HG03460 (cell line): ENCODE data around the gene TBC1D1.

Experiments
- ATAC-seq: cut with Tn5 transposase; IDR thresholded peaks from one replicate; pipeline ENCODE4 v1.9.1; 2021; ENCODE audit not compliant: unreplicated experiment

The TBC1D1 gene

GRCh38 chr4:38139187-38139586 is 248.3 kb downstream of the TBC1D1 start:
- no peak for ATAC-seq

GRCh38 chr4:38140643-38141203 is 249.8 kb downstream of the TBC1D1 start:
- ATAC-seq, result no peak

GRCh38 chr4:38141808-38142500 is 251.1 kb downstream of the TBC1D1 start:
- no peak for ATAC-seq

GRCh38 chr4:38144031-38144430 is 253.1 kb downstream of the TBC1D1 start:
- ATAC-seq, result no peak

- ATAC-seq, result no peak
Measured at GRCh38 chr4:38145033-38145678, 254.3 kb downstream of the TBC1D1 start.

- ATAC-seq, result no peak
Measured at GRCh38 chr4:38145741-38146140, 254.9 kb downstream of the TBC1D1 start.

GRCh38 chr4:38146383-38146782 is 255.5 kb downstream of the TBC1D1 start:
- ATAC-seq, result no peak

- ATAC-seq, result no peak
Measured at GRCh38 chr4:38149472-38149996, 258.6 kb downstream of the TBC1D1 start.

- no peak for ATAC-seq
Measured at GRCh38 chr4:38149997-38150671, 259.2 kb downstream of the TBC1D1 start.

GRCh38 chr4:38150766-38151165 is 259.9 kb downstream of the TBC1D1 start:
- no peak for ATAC-seq

GRCh38 chr4:38151873-38152272 is 261.0 kb downstream of the TBC1D1 start:
- ATAC-seq, result no peak

- no peak for ATAC-seq
Measured at GRCh38 chr4:38152305-38152704, 261.4 kb downstream of the TBC1D1 start.

- no peak for ATAC-seq
Measured at GRCh38 chr4:38152721-38153386, 262.0 kb downstream of the TBC1D1 start.

- ATAC-seq, result no peak
Measured at GRCh38 chr4:38153387-38153760, 262.5 kb downstream of the TBC1D1 start.

- ATAC-seq, result no peak
Measured at GRCh38 chr4:38154252-38154651, 263.4 kb downstream of the TBC1D1 start.

- ATAC-seq, result no peak
Measured at GRCh38 chr4:38154681-38155588, 264.1 kb downstream of the TBC1D1 start.

GRCh38 chr4:38155589-38156294 is 264.9 kb downstream of the TBC1D1 start:
- no peak for ATAC-seq

GRCh38 chr4:38157592-38157991 is 266.7 kb downstream of the TBC1D1 start:
- no peak for ATAC-seq

- peak; percentile 88 for ATAC-seq
Measured at GRCh38 chr4:38160487-38161207, 269.8 kb downstream of the TBC1D1 start.
